Dendritic cell treated with granulocyte-macrophage colony-stimulating factor and Interleukin-4, amounts not matched to agents 40 ng/mL and 50 ng/mL, for 4 days (primary cell): ENCODE measurements around the gene PHLDA2.

Experiments used
- H3K27ac Mint-ChIP-seq: one replicate; pipeline ENCODE4 v1.8.0; 2022; ENCODE audit warnings: mild to moderate bottlenecking, mixed read lengths
- H3K27me3 Mint-ChIP-seq: one replicate; pipeline ENCODE4 v1.8.0; 2022; ENCODE audit warnings: mild to moderate bottlenecking, mixed read lengths
- H3K36me3 Mint-ChIP-seq: one replicate; pipeline ENCODE4 v1.8.0; 2022; ENCODE audit warnings: low read depth, mixed read lengths
- H3K4me1 Mint-ChIP-seq: one replicate; pipeline ENCODE4 v1.8.0; 2022; ENCODE audit warnings: low read depth, mixed read lengths
- H3K4me3 Mint-ChIP-seq: one replicate; pipeline ENCODE4 v1.8.0; 2022; ENCODE audit warnings: mild to moderate bottlenecking, moderate library complexity, mixed read lengths
- H3K9me3 Mint-ChIP-seq: one replicate; pipeline ENCODE4 v1.8.0; 2022; ENCODE audit warnings: mixed read lengths
- intact Hi-C: fragments of 100-400 bp; cut with micrococcal nuclease; formaldehyde crosslinking; loops from one replicate; pipeline ENCODE4 v1.15.0; 2022

PHLDA2 gene

DNA sequence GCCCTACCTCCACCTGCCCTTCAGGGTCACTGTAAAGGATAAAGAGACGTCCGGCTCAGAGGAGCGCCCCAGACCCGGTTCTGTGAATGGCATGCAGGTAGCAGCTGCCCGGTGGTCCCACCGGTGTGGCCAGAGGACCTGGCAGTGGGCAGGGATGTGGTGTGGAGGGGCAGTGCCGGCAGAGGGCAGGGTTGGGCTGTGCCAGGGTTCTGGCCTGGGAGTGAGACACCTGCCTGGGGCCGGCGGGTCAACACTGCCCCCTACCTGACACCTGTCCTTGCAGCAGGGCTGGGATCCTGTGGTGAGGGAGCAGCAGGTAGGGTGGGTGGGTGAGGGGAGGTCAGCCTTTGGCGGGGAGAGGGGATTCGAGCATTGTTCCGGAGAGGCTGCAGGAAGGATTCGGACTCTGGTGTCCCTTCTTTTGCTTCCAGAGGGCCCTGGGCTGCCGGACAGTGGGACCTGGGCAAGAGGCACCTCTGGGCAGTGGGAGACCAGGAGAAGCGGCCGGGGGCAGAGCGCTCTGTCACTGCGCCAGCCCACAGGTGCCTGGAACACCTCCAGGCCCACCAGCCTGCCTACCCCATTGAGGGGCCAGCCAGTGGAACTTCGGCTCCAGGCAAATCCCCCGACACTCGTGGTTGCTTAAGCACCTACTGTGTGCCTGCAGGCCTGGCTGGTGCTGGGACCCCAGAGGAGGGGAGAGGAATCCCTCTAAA is 1.6 kb upstream of the PHLDA2 start:
- peaks cover 7% of the 10 kb centered on the region for H3K36me3 Mint-ChIP-seq
- H3K4me1 Mint-ChIP-seq = peaks cover 67% of the 10 kb centered on the region
- H3K9me3 Mint-ChIP-seq = no peaks in the 10 kb centered on the region
- H3K27ac Mint-ChIP-seq = peak overlapping the region; percentile 96
- H3K27me3 Mint-ChIP-seq = peaks cover 26% of the 10 kb centered on the region
- peak overlapping the region; percentile 84 for H3K4me3 Mint-ChIP-seq
- intact Hi-C loops = loop anchor here (10.0 kb wide), 1 partner anchor 124 kb away; the partner anchor contains the start of gene CARS1

DNA sequence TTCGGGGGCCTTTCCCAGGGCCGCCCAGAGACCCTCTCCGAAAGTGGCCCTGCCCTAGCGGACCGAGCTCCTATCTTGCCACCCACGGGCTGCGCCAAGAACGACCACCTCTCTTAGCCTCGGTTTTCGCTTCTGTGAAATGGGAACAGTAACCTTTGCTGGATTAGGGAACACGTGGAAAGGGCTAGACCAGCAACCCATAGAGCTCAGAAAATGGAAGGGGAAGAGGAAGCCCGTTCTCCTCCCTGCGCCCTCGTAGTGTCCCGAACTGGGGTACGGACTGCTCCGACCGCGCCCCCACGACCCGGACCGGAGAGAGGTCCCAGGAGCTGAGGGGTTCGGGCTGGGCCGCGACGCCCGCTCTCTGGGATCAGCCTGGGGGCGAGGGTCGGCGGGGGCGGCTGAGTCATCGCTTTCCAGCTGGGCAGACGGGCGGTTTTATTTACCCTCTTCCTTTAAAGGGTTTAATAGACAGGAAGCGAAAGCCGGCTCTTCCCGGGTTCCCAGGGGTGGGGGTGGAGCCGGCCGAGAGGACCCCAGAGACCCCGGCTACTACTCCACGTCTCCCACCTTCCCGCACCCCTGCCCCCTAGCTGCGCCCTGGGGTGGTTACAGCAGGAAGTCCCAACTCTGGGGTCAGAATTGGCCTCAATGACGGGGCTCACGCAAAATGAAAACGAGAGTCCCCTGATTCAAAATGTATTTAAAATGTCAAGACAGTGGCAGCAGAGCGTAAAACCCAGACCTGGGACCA is 907 bp upstream of the PHLDA2 start:
- intact Hi-C loops = loop anchor here (2.0 to 10.0 kb wide), 2 partner anchors 27 to 125 kb away; partner anchors contain the start of gene CARS1
- Mint-ChIP-seq H3K9me3 (no peaks in the 10 kb centered on the region), H3K36me3 (peaks cover 7% of the 10 kb centered on the region), H3K27ac (peak overlapping the region; percentile 96), H3K4me3 (peak overlapping the region; percentile 84), H3K4me1 (peaks cover 67% of the 10 kb centered on the region), H3K27me3 (peaks cover 26% of the 10 kb centered on the region)

DNA sequence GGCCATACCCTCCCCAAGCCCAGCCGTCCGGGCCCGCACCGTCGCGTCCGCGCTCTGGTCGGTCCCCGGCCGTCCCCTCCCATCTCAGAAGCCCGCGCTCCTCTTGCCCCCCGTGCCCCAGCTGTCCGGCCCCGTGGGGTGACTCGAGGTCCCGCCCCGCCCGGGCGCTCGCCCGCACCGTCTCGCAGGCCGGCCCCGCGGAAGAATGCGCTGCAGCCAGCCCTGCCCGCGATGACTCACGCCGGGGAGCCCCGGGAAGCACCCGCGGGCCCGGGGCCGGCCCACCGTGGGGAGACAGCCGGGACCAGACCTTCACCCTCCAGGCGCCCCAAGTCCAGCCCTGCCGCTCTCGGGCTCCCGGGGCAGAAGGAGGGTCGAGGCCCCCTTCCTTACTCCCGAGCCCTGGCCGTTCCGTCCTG is 320 bp upstream of the PHLDA2 start:
- peaks cover 29% of the 10 kb centered on the region for H3K27me3 Mint-ChIP-seq
- H3K4me3 Mint-ChIP-seq = peak overlapping the region; percentile 84
- H3K27ac Mint-ChIP-seq = peak overlapping the region; percentile 96
- no peaks in the 10 kb centered on the region for H3K9me3 Mint-ChIP-seq
- intact Hi-C loops = loop anchor here (2.0 kb wide), 1 partner anchor 27 kb away; a partner anchor contains a TSS
- H3K4me1 Mint-ChIP-seq = peaks cover 67% of the 10 kb centered on the region
- peaks cover 7% of the 10 kb centered on the region for H3K36me3 Mint-ChIP-seq

DNA sequence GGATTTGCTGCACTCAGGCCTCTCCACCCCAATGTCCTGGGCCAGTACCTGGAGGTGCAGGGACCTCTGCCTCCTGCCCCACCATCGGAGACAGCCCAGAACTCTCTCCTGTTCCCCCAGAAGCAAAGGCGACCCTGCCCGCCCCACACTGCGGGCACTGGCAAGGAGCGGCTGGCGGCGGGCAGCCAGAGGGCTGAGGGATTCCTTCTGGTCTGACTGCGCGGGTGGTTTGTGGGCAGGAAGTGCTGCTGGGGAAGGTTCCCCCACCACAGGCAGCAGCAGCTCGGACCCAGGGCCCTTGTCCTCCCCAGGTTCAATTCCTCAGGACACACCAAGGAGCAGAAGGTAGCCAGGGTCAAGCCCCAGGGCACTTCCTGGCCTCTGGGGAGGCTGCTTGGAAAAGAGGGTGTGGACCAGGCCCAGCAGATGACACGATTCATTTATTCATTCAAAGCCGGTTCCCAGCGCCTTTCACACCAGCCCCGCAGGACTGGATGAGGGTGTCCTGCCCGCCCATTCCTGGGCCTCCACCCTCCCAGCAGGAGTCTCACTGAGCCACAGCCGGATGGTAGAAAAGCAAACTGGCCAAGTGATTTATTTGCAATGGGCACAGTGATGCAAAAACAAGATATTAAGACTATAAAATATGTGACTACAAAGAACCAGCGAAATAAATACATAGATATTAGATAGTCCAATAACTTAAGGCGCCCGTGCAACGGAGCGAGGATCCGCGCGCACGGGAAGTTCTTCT is 1.2 kb downstream of the PHLDA2 start:
- Mint-ChIP-seq H3K9me3 (no peaks in the 10 kb centered on the region), H3K36me3 (peaks cover 7% of the 10 kb centered on the region), H3K4me1 (peaks cover 56% of the 10 kb centered on the region), H3K27ac (peak overlapping the region; percentile 96), H3K27me3 (peaks cover 34% of the 10 kb centered on the region), H3K4me3 (peak overlapping the region; percentile 84)
- intact Hi-C loops = loop anchor here (2.0 kb wide), 1 partner anchor 25 kb away; a partner anchor contains a TSS

DNA sequence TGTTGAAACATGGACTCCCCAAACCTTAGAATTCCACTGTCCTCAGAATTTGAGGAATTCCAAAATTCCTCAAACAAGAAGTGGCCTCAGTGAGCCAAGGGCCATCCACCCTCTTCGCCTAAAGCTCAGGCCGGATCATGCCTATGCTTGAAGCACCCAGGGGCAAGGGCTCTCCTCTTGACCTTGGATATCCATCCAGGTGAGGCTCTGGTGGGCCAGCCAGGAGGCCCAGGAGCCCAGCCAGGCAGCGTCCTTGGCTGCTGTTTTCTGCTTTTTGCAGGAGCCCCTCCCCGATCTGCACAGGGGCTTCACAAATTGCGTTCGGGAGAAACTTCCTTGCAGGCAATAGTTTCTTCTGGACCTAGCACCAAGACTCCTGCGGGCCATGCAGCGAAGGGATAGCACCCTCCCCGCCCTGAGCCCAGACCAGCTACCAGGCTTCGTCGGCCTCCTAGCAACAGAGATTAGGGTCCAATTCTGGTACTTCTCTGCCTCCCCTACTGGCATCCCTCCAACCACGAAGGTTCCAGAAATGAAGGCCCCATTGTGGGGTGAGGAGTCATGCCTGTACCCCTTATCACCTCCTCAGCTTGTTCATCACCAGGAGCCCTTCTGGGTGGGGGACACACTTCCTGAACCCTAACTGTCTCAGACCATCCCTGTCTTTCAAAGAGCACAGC is 2.0 kb downstream of the PHLDA2 start:
- intact Hi-C loops = no loop called here
- Mint-ChIP-seq H3K27me3 (peaks cover 34% of the 10 kb centered on the region), H3K9me3 (no peaks in the 10 kb centered on the region), H3K4me1 (peaks cover 48% of the 10 kb centered on the region), H3K4me3 (peak overlapping the region; percentile 84), H3K27ac (no peak overlapping the region), H3K36me3 (peaks cover 10% of the 10 kb centered on the region)

DNA sequence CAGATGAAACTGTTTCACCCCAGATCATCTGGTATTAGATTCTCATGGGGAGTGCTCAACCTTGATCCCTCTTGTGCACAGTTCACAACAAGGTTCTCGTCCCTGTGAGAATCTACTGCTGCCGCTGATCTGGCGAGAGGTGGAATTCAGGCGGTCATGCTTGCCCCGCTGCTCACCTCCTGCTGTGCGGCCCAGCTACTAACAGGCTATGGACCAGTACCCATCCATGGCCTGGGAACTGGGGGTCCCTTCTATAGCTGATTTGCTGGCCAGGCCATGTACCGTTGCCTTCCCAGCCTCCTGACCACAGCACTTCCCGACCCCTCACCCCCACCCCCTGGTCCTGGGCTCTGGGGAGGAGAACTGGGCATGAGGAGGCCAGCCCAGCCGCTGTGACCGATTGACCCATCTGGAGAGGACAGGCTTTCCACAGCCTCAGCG is 2.6 kb downstream of the PHLDA2 start:
- Mint-ChIP-seq H3K4me1 (peaks cover 42% of the 10 kb centered on the region), H3K36me3 (peaks cover 15% of the 10 kb centered on the region), H3K27me3 (peaks cover 34% of the 10 kb centered on the region), H3K4me3 (no peak overlapping the region), H3K9me3 (no peaks in the 10 kb centered on the region), H3K27ac (no peak overlapping the region)
- intact Hi-C loops = no loop called here

DNA sequence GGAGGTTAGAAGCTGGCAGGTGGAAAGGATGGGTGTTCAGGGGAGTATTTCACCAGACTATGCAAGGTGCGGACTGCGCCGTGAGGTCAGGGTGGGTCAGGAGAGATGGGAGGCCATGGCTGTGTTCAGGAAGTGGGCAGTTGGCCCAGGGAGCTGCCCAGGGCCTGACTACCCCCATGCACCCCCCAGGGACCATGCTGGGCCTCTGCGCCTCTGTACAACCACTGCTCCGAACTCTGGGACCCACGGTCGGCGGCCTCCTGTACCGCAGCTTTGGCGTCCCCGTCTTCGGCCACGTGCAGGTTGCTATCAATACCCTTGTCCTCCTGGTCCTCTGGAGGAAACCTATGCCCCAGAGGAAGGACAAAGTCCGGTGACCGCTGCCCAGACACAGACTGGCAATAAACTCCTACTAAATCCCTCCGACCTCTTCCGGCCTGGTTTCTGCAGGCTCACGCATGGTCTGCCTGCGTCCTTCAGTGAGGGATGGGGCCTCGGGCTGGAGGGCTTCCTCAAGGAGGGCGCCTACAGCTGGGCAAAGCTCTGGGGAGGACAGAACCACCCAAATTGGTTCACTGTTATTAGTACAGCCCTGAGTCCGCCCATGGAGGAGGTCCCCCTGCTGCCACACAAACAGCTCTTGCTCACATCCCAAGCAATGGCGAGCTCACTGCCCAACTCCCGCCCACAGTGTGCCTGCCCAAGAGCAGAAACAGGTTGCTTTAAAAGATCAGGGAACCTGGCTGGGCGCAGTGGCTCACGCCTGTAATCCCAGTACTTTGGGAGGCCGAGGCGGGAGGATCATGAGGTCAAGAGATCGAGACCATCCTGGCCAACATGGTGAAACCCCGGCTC is 4.2 kb downstream of the PHLDA2 start:
- Mint-ChIP-seq H3K4me1 (peaks cover 27% of the 10 kb centered on the region), H3K27ac (no peak overlapping the region), H3K9me3 (no peaks in the 10 kb centered on the region), H3K4me3 (no peak overlapping the region), H3K36me3 (peaks cover 12% of the 10 kb centered on the region), H3K27me3 (peaks cover 33% of the 10 kb centered on the region)
- intact Hi-C loops = no loop called here

DNA sequence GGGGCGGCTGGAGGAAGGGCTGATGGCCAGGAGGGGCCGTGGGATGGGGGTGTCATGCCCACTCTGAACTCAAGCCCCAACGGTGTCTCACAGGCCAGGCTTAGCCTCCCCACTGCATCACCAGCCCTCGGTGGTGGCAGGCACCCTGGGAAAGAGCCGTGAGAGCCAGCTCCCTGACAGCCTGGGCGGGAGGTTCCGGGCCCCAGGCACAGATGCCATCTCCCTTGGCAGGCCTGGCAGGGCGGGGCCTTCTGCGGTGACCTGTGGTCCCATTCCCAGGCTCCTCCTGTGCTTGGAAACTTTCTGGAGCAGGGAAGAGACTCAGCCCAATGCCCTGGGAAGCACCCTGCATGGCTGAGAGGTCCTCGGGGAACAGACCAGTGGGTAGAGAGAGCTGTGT is 4.8 kb downstream of the PHLDA2 start:
- peaks cover 9% of the 10 kb centered on the region for H3K36me3 Mint-ChIP-seq
- H3K27ac Mint-ChIP-seq = no peak overlapping the region
- peaks cover 33% of the 10 kb centered on the region for H3K27me3 Mint-ChIP-seq
- intact Hi-C loops = no loop called here
- H3K4me3 Mint-ChIP-seq = no peak overlapping the region
- H3K9me3 Mint-ChIP-seq = no peaks in the 10 kb centered on the region
- peaks cover 22% of the 10 kb centered on the region for H3K4me1 Mint-ChIP-seq

DNA sequence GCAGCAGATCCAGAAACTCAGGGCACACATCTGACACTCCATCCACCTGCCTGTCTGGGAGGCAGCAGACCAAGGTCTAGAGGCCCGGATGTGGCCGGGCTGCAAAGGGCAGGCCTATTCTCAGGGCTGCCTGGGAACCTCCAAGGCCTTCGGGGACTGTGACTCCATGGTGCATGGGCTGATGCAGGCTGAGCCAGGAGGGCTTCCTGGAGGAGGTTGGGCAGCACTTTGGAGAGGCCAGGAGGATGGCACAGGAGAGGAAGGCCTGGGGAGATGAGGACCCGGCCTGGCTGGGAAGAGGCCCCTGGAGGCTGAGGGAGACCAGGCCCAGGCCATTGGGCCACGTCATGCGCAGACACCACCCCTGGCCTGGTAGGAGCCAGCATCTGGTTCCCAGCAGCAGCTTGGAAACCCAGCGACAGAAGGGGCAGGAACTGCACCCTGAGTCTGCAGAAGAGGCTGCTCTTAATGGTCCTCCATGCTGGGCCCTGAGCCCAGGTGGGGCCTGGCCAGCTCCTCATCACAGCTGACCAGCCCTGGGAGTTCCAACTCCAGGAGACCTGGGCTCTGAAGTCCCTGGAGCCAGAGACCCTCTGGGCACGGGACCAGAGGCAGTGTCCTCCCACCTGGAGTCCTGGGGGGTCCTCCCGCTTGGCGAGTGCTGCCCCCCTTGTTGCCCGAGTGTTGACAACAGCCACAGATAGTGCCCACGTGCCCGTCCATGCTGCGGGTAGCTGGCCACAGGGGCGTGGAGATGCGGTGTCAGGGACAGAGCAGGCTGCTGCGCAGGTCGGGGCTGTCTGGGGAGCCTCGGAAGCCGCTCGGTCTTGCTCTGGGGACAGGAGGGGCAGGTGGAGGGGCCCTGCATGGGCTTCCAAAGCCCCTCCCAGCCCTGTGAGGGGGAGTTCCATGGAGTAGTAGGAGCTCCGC is 5.5 kb downstream of the PHLDA2 start:
- intact Hi-C loops = no loop called here
- Mint-ChIP-seq H3K27me3 (peaks cover 34% of the 10 kb centered on the region), H3K4me1 (peaks cover 17% of the 10 kb centered on the region), H3K9me3 (no peaks in the 10 kb centered on the region), H3K36me3 (peaks cover 9% of the 10 kb centered on the region), H3K4me3 (no peak overlapping the region), H3K27ac (no peak overlapping the region)

DNA sequence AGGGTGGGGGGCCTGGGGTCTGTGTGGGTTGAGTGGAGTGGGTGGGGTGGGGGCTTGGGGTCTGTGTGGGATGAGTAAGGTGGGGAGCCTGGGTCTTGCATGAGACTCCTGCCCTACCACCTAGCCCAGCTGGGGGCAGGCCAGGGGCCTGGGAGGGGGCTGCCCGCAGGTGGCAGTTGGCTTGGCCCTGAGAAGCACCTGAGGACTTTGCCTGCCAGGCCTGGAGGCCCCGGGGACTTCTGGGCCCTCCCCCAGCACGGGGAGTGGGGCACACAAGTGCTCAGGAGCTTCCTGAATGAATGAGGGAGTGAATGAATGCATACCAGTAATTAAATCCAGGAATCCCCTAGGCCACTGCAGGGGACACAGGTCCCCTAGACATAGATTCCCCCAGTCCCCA is 6.6 kb downstream of the PHLDA2 start:
- H3K4me1 Mint-ChIP-seq = peaks cover 6% of the 10 kb centered on the region
- H3K9me3 Mint-ChIP-seq = no peaks in the 10 kb centered on the region
- H3K27me3 Mint-ChIP-seq = peaks cover 27% of the 10 kb centered on the region
- peaks cover 9% of the 10 kb centered on the region for H3K36me3 Mint-ChIP-seq
- no peak overlapping the region for H3K27ac Mint-ChIP-seq
- intact Hi-C loops = no loop called here
- no peak overlapping the region for H3K4me3 Mint-ChIP-seq

DNA sequence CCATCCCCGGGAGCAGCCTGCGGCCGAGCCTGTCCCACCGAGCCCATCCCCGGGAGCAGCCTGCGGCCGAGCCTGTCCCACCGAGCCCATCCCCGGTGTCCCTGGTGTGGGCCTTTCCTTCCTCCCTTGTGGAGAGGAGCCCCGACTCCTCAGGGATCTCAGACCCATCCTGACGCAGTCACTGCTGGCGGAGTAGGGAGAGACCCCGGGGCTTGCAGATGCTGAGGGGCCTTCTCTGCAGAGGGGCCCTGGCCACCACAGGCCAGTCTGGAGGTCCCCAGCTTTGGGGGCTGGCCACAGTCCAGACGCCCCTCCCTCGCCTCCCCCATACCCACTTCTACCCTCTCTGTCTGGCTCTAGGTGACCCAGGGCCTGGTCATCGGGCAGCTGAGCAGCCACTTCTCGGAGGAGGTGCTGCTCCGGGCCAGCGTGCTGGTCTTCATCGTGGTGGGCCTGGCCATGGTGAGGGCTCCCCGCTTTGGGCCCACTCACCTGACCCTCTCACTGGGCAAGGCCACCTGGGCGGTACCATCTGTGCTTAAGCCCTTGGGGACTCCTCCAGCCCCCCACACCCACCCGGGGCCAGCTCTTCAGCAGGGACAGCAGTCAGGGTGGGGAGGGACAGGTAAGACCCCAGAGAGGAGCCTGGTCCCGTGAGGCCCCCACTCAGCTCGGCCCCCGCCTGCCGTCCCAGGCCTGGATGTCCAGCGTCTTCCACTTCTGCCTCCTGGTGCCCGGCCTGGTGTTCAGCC is 7.3 kb downstream of the PHLDA2 start:
- no peak overlapping the region for H3K4me3 Mint-ChIP-seq
- peaks cover 9% of the 10 kb centered on the region for H3K36me3 Mint-ChIP-seq
- peaks cover 22% of the 10 kb centered on the region for H3K27me3 Mint-ChIP-seq
- H3K4me1 Mint-ChIP-seq = no peaks in the 10 kb centered on the region
- intact Hi-C loops = no loop called here
- no peak overlapping the region for H3K27ac Mint-ChIP-seq
- no peaks in the 10 kb centered on the region for H3K9me3 Mint-ChIP-seq
